Parathyroid adenoma (tissue), 2 donors: ENCODE measurements around the gene PRIMPOL.

ENCODE experiments used
- H2AFZ ChIP-seq: fragments of 300-600 bp; sonication (generic); one replicate; pipeline ENCODE4 v1.7.0; 2017; ENCODE audit warnings: antibody characterized with exemption, mild to moderate bottlenecking
- H3K27ac ChIP-seq: fragments of 300-600 bp; sonication (generic); one replicate; pipeline ENCODE4 v1.7.0; 2017
- H3K27me3 ChIP-seq: fragments of 300-600 bp; sonication (generic); one replicate; pipeline ENCODE4 v1.7.0; 2017; ENCODE audit warnings: low read length; ENCODE audit not compliant: control insufficient read depth, insufficient read depth
- H3K36me3 ChIP-seq: fragments of 300-600 bp; sonication (generic); one replicate; pipeline ENCODE4 v1.7.0; 2017; ENCODE audit warnings: low read length; ENCODE audit not compliant: control insufficient read depth, insufficient read depth
- H3K4me1 ChIP-seq: fragments of 300-600 bp; sonication (generic); one replicate; pipeline ENCODE4 v1.7.0; 2017; ENCODE audit warnings: control low read depth
- H3K4me2 ChIP-seq: fragments of 300-600 bp; sonication (generic); one replicate; pipeline ENCODE4 v1.7.0; 2017; ENCODE audit warnings: low read length
- H3K4me3 ChIP-seq: fragments of 300-600 bp; sonication (generic); one replicate; pipeline ENCODE4 v1.7.0; 2017; ENCODE audit warnings: low read depth, low read length
- H3K79me2 ChIP-seq: fragments of 300-600 bp; sonication (generic); one replicate; pipeline ENCODE4 v1.7.0; 2017; ENCODE audit warnings: control low read depth
- H3K9ac ChIP-seq: fragments of 300-600 bp; sonication (generic); one replicate; pipeline ENCODE4 v1.7.0; 2017; ENCODE audit warnings: mild to moderate bottlenecking
- H3K9me3 ChIP-seq: fragments of 300-600 bp; sonication (generic); one replicate; pipeline ENCODE4 v1.7.0; 2017; ENCODE audit warnings: low read length; ENCODE audit not compliant: control insufficient read depth
- TF ChIP-seq, protein P1 (sequence below): fragments of 300-600 bp; sonication (generic); IDR thresholded peaks from one replicate; pipeline ENCODE4 v1.7.0; 2017; ENCODE audit warnings: antibody characterized with exemption, mild to moderate bottlenecking
- donor health status: primary hyperparathyroidism.

Gene PRIMPOL

DNA sequence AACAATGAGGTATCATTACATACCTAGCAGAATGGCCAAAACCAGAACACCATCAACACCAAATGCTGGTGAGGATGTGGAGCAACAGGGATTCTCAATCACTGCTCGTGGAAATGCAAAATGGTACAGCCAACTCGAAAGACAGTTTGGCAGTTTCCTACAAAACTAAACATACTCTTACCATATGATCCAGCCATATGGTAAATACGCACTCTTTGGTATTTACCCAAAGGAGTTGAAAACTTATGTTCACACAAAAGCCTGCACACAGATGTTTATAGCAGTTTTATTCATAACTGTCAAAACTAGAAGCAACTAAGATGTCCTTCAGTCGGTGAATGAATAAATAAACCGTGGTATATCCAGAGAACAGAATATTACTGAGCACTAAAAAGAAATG lies 8.1 kb upstream of the PRIMPOL start:
- H3K27ac ChIP-seq, result no peak overlapping the region
- H3K4me3 ChIP-seq, result no peak overlapping the region
- H3K36me3 ChIP-seq, result no peaks in the 10 kb centered on the region
- H3K4me1 ChIP-seq, result peaks cover 7% of the 10 kb centered on the region
- H3K27me3 ChIP-seq, result no peaks in the 10 kb centered on the region
- H3K9me3 ChIP-seq, result no peaks in the 10 kb centered on the region
- H3K9ac ChIP-seq, result no peak overlapping the region
- no peak overlapping the region for H2AFZ ChIP-seq
- TF ChIP-seq, protein P1, sequence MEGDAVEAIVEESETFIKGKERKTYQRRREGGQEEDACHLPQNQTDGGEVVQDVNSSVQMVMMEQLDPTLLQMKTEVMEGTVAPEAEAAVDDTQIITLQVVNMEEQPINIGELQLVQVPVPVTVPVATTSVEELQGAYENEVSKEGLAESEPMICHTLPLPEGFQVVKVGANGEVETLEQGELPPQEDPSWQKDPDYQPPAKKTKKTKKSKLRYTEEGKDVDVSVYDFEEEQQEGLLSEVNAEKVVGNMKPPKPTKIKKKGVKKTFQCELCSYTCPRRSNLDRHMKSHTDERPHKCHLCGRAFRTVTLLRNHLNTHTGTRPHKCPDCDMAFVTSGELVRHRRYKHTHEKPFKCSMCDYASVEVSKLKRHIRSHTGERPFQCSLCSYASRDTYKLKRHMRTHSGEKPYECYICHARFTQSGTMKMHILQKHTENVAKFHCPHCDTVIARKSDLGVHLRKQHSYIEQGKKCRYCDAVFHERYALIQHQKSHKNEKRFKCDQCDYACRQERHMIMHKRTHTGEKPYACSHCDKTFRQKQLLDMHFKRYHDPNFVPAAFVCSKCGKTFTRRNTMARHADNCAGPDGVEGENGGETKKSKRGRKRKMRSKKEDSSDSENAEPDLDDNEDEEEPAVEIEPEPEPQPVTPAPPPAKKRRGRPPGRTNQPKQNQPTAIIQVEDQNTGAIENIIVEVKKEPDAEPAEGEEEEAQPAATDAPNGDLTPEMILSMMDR, result no peak
- no peak overlapping the region for H3K4me2 ChIP-seq
- peaks cover 27% of the 10 kb centered on the region for H3K79me2 ChIP-seq

DNA sequence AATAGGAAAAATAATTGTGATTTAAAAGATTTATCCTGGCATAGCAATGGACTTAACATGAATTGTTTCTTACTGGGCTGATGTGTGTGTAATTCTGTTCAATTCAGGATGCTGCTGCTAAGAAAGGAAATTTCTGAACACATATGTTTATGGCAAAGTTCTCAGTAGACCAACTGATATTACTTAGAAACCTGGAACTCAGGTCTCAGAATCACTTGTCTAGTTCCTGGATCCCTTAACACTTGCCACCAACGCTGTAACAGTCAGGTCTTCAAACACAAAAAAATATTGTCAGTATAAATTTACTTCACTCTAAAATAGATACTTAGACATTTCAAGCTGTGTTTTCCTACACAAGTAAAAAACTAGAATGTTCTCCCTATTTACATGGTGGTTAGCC lies 5.8 kb upstream of the PRIMPOL start:
- H2AFZ ChIP-seq, result no peak overlapping the region
- H3K4me3 ChIP-seq, result no peak overlapping the region
- H3K9me3 ChIP-seq, result no peaks in the 10 kb centered on the region
- H3K9ac ChIP-seq, result no peak overlapping the region
- peaks cover 23% of the 10 kb centered on the region for H3K79me2 ChIP-seq
- H3K27ac ChIP-seq, result no peak overlapping the region
- TF ChIP-seq, protein P1, result no peak
- H3K4me1 ChIP-seq, result peaks cover 11% of the 10 kb centered on the region
- H3K36me3 ChIP-seq, result no peaks in the 10 kb centered on the region
- H3K27me3 ChIP-seq, result no peaks in the 10 kb centered on the region
- H3K4me2 ChIP-seq, result no peak overlapping the region

DNA sequence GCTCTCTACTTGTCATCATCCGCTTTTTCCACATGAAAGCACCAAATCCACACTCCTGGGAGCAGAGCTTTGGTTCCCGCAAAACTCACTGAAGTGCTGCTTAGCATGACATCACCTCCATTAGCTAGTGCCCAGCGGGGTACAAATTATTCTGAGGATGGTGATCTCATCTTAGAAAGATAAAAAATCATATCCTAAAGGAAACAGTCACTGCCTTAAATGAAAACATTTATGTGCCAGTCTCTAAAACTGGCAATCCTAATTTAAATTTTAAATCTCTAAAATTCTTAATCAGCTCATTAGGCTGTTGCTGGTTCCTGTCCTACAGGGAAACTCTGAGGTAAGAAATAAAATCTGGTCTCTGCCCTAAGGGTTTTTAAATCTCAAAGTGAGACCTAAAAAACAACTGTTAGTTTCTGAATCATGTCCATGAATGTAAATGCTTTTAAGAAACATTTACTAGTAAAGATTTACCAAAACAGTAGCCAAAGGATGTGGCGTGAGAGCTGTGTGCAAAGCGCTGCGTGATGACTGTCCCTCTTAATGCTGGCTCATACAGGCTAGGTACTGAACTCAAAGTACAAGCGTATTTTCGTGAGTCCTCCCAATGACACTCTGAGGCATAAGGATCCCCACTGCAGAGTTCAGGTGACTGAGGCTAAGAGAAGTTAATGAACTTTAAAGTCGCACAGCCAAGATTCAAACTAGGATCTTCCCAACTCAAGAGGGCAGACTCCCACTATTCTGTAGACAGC lies 4.8 kb upstream of the PRIMPOL start:
- Histone ChIP-seq H3K9me3 (no peaks in the 10 kb centered on the region), H3K4me2 (no peak overlapping the region), H3K27ac (no peak overlapping the region), H3K4me3 (no peak overlapping the region), H2AFZ (no peak overlapping the region), H3K4me1 (peaks cover 9% of the 10 kb centered on the region), H3K36me3 (no peaks in the 10 kb centered on the region), H3K79me2 (peaks cover 16% of the 10 kb centered on the region), H3K27me3 (no peaks in the 10 kb centered on the region), H3K9ac (no peak overlapping the region)
- TF ChIP-seq, protein P1, result no peak

DNA sequence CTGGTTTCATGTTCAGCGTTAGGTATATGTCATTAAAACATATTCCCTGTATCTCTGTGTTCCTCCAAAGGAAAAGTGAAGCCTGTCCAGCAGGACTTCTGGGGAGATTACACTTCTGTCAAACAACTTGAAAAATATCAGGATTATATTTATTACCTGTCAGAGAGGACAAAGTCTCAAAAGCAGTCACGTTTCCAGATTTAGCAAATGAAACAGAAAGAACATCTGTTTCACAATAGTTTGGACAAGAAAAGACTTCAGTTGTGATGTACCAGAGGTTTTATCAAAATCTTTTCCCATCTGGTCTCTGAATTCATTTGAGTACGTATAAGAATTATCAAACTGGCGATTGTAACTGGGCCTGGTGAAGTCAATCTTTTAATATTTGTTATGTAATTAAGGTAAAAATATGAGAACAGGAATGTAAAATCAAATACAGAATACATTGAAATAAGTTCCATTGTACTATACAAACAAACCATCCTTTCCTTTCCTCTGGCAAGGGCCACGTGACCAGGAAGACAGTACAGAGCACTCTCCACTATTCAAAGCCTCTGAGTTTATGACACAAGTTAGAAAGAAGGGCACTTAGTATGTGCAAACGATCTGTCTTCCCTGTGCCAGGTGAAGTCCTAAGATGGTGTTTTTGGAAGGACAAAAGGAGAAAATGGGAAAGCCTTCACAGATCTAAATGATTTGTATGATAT lies 3.5 kb upstream of the PRIMPOL start:
- H3K9ac ChIP-seq, result no peak overlapping the region
- H3K79me2 ChIP-seq, result peaks cover 10% of the 10 kb centered on the region
- H3K9me3 ChIP-seq, result no peaks in the 10 kb centered on the region
- H3K4me2 ChIP-seq, result no peak overlapping the region
- no peak overlapping the region for H2AFZ ChIP-seq
- no peaks in the 10 kb centered on the region for H3K36me3 ChIP-seq
- H3K27me3 ChIP-seq, result no peaks in the 10 kb centered on the region
- TF ChIP-seq, protein P1, result no peak
- no peak overlapping the region for H3K27ac ChIP-seq
- H3K4me1 ChIP-seq, result peaks cover 4% of the 10 kb centered on the region
- no peak overlapping the region for H3K4me3 ChIP-seq
